IMR-90 (cell line): ENCODE results near the gene PSMA8. TPM values are rescaled to one million over a fixed set of nuclear protein-coding genes. Genes with fewer than 3 reads are reported as not detected.

Experiments
- ATAC-seq: fragments of 200-7000 bp; cut with Tn5 transposase; 2 replicates; pipeline ENCODE4 v1.9.1; 2020; ENCODE audit warnings: low read depth, mild to moderate bottlenecking, moderate library complexity
- BruUV-seq: library from RNA; stranded (reverse); fragments of 400-500 nt; replicated peaks from 2 replicates; lab custom pipeline; 2021; lab: Mats Ljungman, UMichigan
- CTCF ChIA-PET: fragments of 300-600 bp; formaldehyde crosslinking; extraction: SDS; loops from one replicate; lab custom pipeline; 2021; ENCODE audit warnings: antibody characterized with exemption; lab: Yijun Ruan, JAX
- POLR2A ChIA-PET: fragments of 300-600 bp; sonication (Branson Sonifier 250); formaldehyde crosslinking; loops from one replicate; lab custom pipeline; 2022; ENCODE audit warnings: antibody characterized with exemption; ENCODE audit not compliant: unreplicated experiment; lab: Charles Lee
- DNase-seq: peaks from one replicate; pipeline ENCODE4 v3.0.0; 2013
- H2AFZ ChIP-seq: replicated peaks from 2 replicates; pipeline ENCODE3; 2013; ENCODE audit warnings: low read length, mild to moderate bottlenecking; ENCODE audit not compliant: poor library complexity
- H2AK5ac ChIP-seq: 2 replicates; pipeline ENCODE4 v1.6.1; 2013; ENCODE audit warnings: low read depth, low read length, inconsistent platforms
- H2AK9ac ChIP-seq: replicated peaks from 2 replicates; pipeline ENCODE3; 2013; ENCODE audit warnings: mild to moderate bottlenecking, low read depth, low read length, moderate library complexity; ENCODE audit not compliant: poor library complexity
- H2BK120ac ChIP-seq: 2 replicates; pipeline ENCODE4 v1.6.1; 2013; ENCODE audit warnings: low read depth, low read length, inconsistent platforms
- H2BK15ac ChIP-seq: 3 replicates; pipeline ENCODE4 v1.6.1; 2013; ENCODE audit warnings: low read depth, low read length, inconsistent platforms
- H2BK20ac ChIP-seq: 2 replicates; pipeline ENCODE4 v1.6.1; 2013; ENCODE audit warnings: low read depth, mild to moderate bottlenecking, inconsistent platforms, low read length, moderate library complexity
- H2BK5ac ChIP-seq: 2 replicates; pipeline ENCODE4 v1.6.1; 2013; ENCODE audit warnings: mild to moderate bottlenecking, low read depth, low read length, inconsistent platforms; ENCODE audit not compliant: poor library complexity, severe bottlenecking
- H3K14ac ChIP-seq: replicated peaks from 2 replicates; pipeline ENCODE4 v1.6.1; 2013; ENCODE audit warnings: low read depth, low read length, inconsistent platforms
- H3K18ac ChIP-seq: 2 replicates; pipeline ENCODE4 v1.6.1; 2013; ENCODE audit warnings: low read depth, low read length, control low read depth
- H3K23ac ChIP-seq: 2 replicates; pipeline ENCODE4 v1.6.1; 2013; ENCODE audit warnings: low read depth, low read length, inconsistent platforms
- H3K27ac ChIP-seq: 2 replicates; pipeline ENCODE4 v1.5.1; 2013; ENCODE audit warnings: mild to moderate bottlenecking, control low read depth, low read length; ENCODE audit not compliant: insufficient read depth
- H3K27me3 ChIP-seq: 2 replicates; pipeline ENCODE4 v1.6.1; 2013; ENCODE audit warnings: low read length; ENCODE audit not compliant: control insufficient read depth, insufficient read depth
- H3K36me3 ChIP-seq: 2 replicates; pipeline ENCODE4 v1.6.1; 2013; ENCODE audit warnings: low read length, mixed read lengths; ENCODE audit not compliant: control insufficient read depth, insufficient read depth
- H3K4ac ChIP-seq: 2 replicates; pipeline ENCODE4 v1.6.1; 2013; ENCODE audit warnings: low read depth, low read length, inconsistent platforms
- H3K4me1 ChIP-seq: 2 replicates; pipeline ENCODE4 v1.6.1; 2013; ENCODE audit warnings: low read length, mixed read lengths; ENCODE audit not compliant: control insufficient read depth, insufficient read depth
- H3K4me2 ChIP-seq: 2 replicates; pipeline ENCODE4 v1.6.1; 2013; ENCODE audit warnings: low read depth, mild to moderate bottlenecking, control low read depth, low read length, moderate library complexity
- H3K4me3 ChIP-seq: 2 replicates; pipeline ENCODE4 v1.5.1; 2013; ENCODE audit warnings: low read depth, mild to moderate bottlenecking, control low read depth, low read length, moderate library complexity; ENCODE audit not compliant: insufficient read depth
- H3K56ac ChIP-seq: 2 replicates; pipeline ENCODE4 v1.6.1; 2013; ENCODE audit warnings: low read length, inconsistent platforms; ENCODE audit not compliant: insufficient read depth; ENCODE audit errors: extremely low read depth
- H3K79me1 ChIP-seq, 2 experiments: 2 replicates each; pipeline ENCODE4 v1.6.1; 2013; ENCODE audit warnings: low read length in 2 of 2, inconsistent platforms in 1 of 2, low read depth in 1 of 2
- H3K9ac ChIP-seq: 2 replicates; pipeline ENCODE4 v1.6.1; 2013; ENCODE audit warnings: low read depth, low read length, control low read depth
- H3K9me1 ChIP-seq: 2 replicates; pipeline ENCODE4 v1.6.1; 2013; ENCODE audit warnings: low read length, inconsistent platforms; ENCODE audit not compliant: insufficient read depth
- H3K9me3 ChIP-seq: 2 replicates; pipeline ENCODE4 v1.6.1; 2013; ENCODE audit warnings: low read length; ENCODE audit not compliant: control insufficient read depth, insufficient read depth
- H4K20me1 ChIP-seq: 2 replicates; pipeline ENCODE4 v1.6.1; 2013; ENCODE audit warnings: low read length, inconsistent platforms; ENCODE audit not compliant: insufficient read depth
- H4K5ac ChIP-seq: 2 replicates; pipeline ENCODE4 v1.6.1; 2013; ENCODE audit warnings: mild to moderate bottlenecking, low read depth, low read length, control low read depth
- H4K8ac ChIP-seq, 2 experiments: 2 replicates each; pipeline ENCODE4 v1.6.1; 2013; ENCODE audit warnings: low read depth in 2 of 2, low read length in 2 of 2, control low read depth in 1 of 2, inconsistent platforms in 1 of 2
- H4K91ac ChIP-seq: 2 replicates; pipeline ENCODE4 v1.6.1; 2013; ENCODE audit warnings: low read depth, low read length, inconsistent platforms; ENCODE audit not compliant: insufficient read depth
- BHLHE40 ChIP-seq: fragments of 150-350 bp; IDR thresholded peaks from 2 replicates; pipeline ENCODE4 v1.6.1; 2016; ENCODE audit warnings: mild to moderate bottlenecking, low read depth, low read length
- CEBPB ChIP-seq: IDR thresholded peaks from 2 replicates; pipeline ENCODE4 v1.6.1; 2012; ENCODE audit warnings: low read depth, low read length, improper control_type of control experiment
- CHD1 ChIP-seq: IDR thresholded peaks from 2 replicates; pipeline ENCODE4 v1.6.1; 2012; ENCODE audit warnings: low read depth, low read length, improper control_type of control experiment
- FOS ChIP-seq: fragments of 150-350 bp; IDR thresholded peaks from 2 replicates; pipeline ENCODE4 v1.6.1; 2016; ENCODE audit warnings: low read depth, low read length
- MAFK ChIP-seq: IDR thresholded peaks from 2 replicates; pipeline ENCODE4 v1.6.1; 2012; ENCODE audit warnings: low read depth, low read length, improper control_type of control experiment
- MAZ ChIP-seq: IDR thresholded peaks from 2 replicates; pipeline ENCODE4 v1.6.1; 2012; ENCODE audit warnings: low read depth, mild to moderate bottlenecking, low read length, improper control_type of control experiment, moderate library complexity, borderline replicate concordance
- MXI1 ChIP-seq: IDR thresholded peaks from 2 replicates; pipeline ENCODE4 v1.6.1; 2012; ENCODE audit warnings: low read depth, mild to moderate bottlenecking, low read length, moderate library complexity, borderline replicate concordance
- NFE2L2 ChIP-seq: fragments of 150-350 bp; IDR thresholded peaks from 2 replicates; pipeline ENCODE4 v1.6.1; 2016; ENCODE audit warnings: low read depth, mild to moderate bottlenecking, low read length
- RAD21 ChIP-seq: IDR thresholded peaks from 2 replicates; pipeline ENCODE4 v1.6.1; 2012; ENCODE audit warnings: low read length, improper control_type of control experiment
- RCOR1 ChIP-seq: IDR thresholded peaks from 2 replicates; pipeline ENCODE4 v1.6.1; 2012; ENCODE audit warnings: mild to moderate bottlenecking, low read length, improper control_type of control experiment; ENCODE audit not compliant: insufficient replicate concordance
- RFX5 ChIP-seq: IDR thresholded peaks from 2 replicates; pipeline ENCODE4 v1.8.0; 2012; ENCODE audit warnings: low read depth, mild to moderate bottlenecking, low read length, moderate library complexity
- SMC3 ChIP-seq: fragments of 150-350 bp; IDR thresholded peaks from 2 replicates; pipeline ENCODE4 v1.6.1; 2016; ENCODE audit warnings: low read depth, mild to moderate bottlenecking, antibody characterized with exemption, low read length, moderate library complexity
- WGBS, 2 experiments: methylation state at CpG; one replicate each; pipeline versions ENCODE4 v1.1.5 to v1.1.7; 2013; ENCODE audit warnings: missing lambda C conversion rate in 2 of 2; ENCODE audit not compliant: insufficient read length in 1 of 2; ENCODE audit errors: extremely low coverage in 2 of 2; 5-methylcytosine and 5-hydroxymethylcytosine counted together
- dilution Hi-C: fragments of 300-500 bp; cut with HindIII; formaldehyde crosslinking; loops from one replicate; pipeline ENCODE4 v1.14.3; 2018; ENCODE audit warnings: low sequenced_read_pairs; ENCODE audit not compliant: unreplicated experiment
- in situ Hi-C: fragments of 300-500 bp; cut with MboI; formaldehyde crosslinking; loops from 3 replicates; pipeline ENCODE4 v1.14.3; 2019; ENCODE audit warnings: low sequenced_read_pairs, inconsistent platforms, mixed read lengths
- intact Hi-C: fragments of 100-400 bp; cut with micrococcal nuclease; formaldehyde crosslinking; loops from 2 replicates; pipeline ENCODE4 v1.10.0; 2022
- polyA plus RNA-seq, 3 experiments: library from polyadenylated mRNA; depleted of rRNA; stranded (reverse); fragments of >200 nt; gene quantifications; 2 replicates each; pipeline ENCODE4 v1.2.3, GENCODE V29; 2012; ENCODE audit warnings: low replicate concordance in 1 of 3
- total RNA-seq: library from RNA; depleted of rRNA; stranded (reverse); fragments of >200 nt; gene quantifications from 2 replicates; pipeline ENCODE4 v1.2.3, GENCODE V29; 2012
- TF ChIP-seq, protein P1 (sequence below): conservative IDR thresholded peaks from 2 replicates; pipeline ENCODE4 v1.5.1; 2012; ENCODE audit warnings: mild to moderate bottlenecking, low read depth, low read length, improper control_type of control experiment
- TF ChIP-seq, protein P2 (sequence below): fragments of 150-350 bp; IDR thresholded peaks from 2 replicates; pipeline ENCODE4 v1.6.1; 2017; ENCODE audit warnings: mild to moderate bottlenecking, antibody characterized with exemption, low read length, low read depth
- TF ChIP-seq, protein P3 (sequence below): fragments of 150-350 bp; IDR thresholded peaks from 2 replicates; pipeline ENCODE4 v1.6.1; 2016; ENCODE audit warnings: low read depth, mild to moderate bottlenecking, low read length, moderate library complexity, borderline replicate concordance

PSMA8 gene
- total and polyA plus RNA-seq, 2 of the 4 experiments (the other 2 are of a cell fraction): not detected

- H2BK120ac ChIP-seq: no peak overlapping the region
- no peaks in the 10 kb centered on the region for H3K36me3 ChIP-seq
- ATAC-seq (no peak), DNase-seq (no peak)
- intact Hi-C loops: no loop called here
- no peaks in the 10 kb centered on the region for H3K79me1 ChIP-seq
- H3K4me1 ChIP-seq: no peaks in the 10 kb centered on the region
- H3K4me3 ChIP-seq: no peak overlapping the region
- no TSS peak for BruUV-seq
- no peak overlapping the region for H3K27ac ChIP-seq
- TF ChIP-seq RAD21: no peak
- no peak for TF ChIP-seq NFE2L2
- TF ChIP-seq, protein P1, sequence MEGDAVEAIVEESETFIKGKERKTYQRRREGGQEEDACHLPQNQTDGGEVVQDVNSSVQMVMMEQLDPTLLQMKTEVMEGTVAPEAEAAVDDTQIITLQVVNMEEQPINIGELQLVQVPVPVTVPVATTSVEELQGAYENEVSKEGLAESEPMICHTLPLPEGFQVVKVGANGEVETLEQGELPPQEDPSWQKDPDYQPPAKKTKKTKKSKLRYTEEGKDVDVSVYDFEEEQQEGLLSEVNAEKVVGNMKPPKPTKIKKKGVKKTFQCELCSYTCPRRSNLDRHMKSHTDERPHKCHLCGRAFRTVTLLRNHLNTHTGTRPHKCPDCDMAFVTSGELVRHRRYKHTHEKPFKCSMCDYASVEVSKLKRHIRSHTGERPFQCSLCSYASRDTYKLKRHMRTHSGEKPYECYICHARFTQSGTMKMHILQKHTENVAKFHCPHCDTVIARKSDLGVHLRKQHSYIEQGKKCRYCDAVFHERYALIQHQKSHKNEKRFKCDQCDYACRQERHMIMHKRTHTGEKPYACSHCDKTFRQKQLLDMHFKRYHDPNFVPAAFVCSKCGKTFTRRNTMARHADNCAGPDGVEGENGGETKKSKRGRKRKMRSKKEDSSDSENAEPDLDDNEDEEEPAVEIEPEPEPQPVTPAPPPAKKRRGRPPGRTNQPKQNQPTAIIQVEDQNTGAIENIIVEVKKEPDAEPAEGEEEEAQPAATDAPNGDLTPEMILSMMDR: no peak
- TF ChIP-seq MAZ: no peak
- TF ChIP-seq SMC3: no peak
- no peak for TF ChIP-seq CHD1
- no peak for TF ChIP-seq MAFK
- no peak for TF ChIP-seq RCOR1
- TF ChIP-seq MXI1: no peak
- TF ChIP-seq BHLHE40: no peak
- TF ChIP-seq, protein P2, sequence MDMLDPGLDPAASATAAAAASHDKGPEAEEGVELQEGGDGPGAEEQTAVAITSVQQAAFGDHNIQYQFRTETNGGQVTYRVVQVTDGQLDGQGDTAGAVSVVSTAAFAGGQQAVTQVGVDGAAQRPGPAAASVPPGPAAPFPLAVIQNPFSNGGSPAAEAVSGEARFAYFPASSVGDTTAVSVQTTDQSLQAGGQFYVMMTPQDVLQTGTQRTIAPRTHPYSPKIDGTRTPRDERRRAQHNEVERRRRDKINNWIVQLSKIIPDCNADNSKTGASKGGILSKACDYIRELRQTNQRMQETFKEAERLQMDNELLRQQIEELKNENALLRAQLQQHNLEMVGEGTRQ: no peak
- TF ChIP-seq, protein P3, sequence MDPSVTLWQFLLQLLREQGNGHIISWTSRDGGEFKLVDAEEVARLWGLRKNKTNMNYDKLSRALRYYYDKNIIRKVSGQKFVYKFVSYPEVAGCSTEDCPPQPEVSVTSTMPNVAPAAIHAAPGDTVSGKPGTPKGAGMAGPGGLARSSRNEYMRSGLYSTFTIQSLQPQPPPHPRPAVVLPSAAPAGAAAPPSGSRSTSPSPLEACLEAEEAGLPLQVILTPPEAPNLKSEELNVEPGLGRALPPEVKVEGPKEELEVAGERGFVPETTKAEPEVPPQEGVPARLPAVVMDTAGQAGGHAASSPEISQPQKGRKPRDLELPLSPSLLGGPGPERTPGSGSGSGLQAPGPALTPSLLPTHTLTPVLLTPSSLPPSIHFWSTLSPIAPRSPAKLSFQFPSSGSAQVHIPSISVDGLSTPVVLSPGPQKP: no peak
- TF ChIP-seq RFX5: no peak
- no peak for TF ChIP-seq FOS
- no peak for TF ChIP-seq CEBPB
- in situ Hi-C loops: no loop called here
- no peak overlapping the region for H3K4me2 ChIP-seq
- ChIA-PET POLR2A (no interaction called here), CTCF (interaction anchor here (1.1 kb wide), 1 partner anchor 16 kb away, joined by 3 read pairs; no protein-coding TSS in a partner anchor)
- no peaks in the 10 kb centered on the region; the same call in 1 of the 2 replicates for H3K27me3 ChIP-seq
- no peak overlapping the region for H2BK20ac ChIP-seq
- WGBS, 2 experiments: no CpG with 5 or more reads among the region's 6 CpGs
- H4K8ac ChIP-seq: no peak overlapping the region
- H4K5ac ChIP-seq: no peak overlapping the region
- no peak overlapping the region for H2BK5ac ChIP-seq
- H3K18ac ChIP-seq: no peak overlapping the region
- no peak overlapping the region for H3K56ac ChIP-seq
- no peak overlapping the region for H3K4ac ChIP-seq
- H4K91ac ChIP-seq: no peak overlapping the region
- no peaks in the 10 kb centered on the region for H4K20me1 ChIP-seq
- H2BK15ac ChIP-seq: no peak overlapping the region
- peak overlapping the region; percentile 67 for H2AFZ ChIP-seq
- no peak overlapping the region for H2AK9ac ChIP-seq
- no peak overlapping the region for H3K9ac ChIP-seq
- H3K14ac ChIP-seq: no peak overlapping the region
- H3K9me1 ChIP-seq: no peaks in the 10 kb centered on the region
- no peaks in the 10 kb centered on the region for H3K9me3 ChIP-seq
- no peak overlapping the region for H2AK5ac ChIP-seq
- H3K23ac ChIP-seq: no peak overlapping the region
- dilution Hi-C loops: no loop called here
These were observed 438 bp downstream of the PSMA8 start for GRCh38 chr18:26134107-26134506.
